A673 (cell line): ENCODE measurements around the gene TBX5. TPM values are rescaled to one million over a fixed set of nuclear protein-coding genes. Genes with fewer than 3 reads are reported as not detected.

ENCODE experiments used
- BruUV-seq: library from RNA; stranded (reverse); fragments of 400-500 nt; replicated peaks from 2 replicates; lab custom pipeline; 2021; lab: Mats Ljungman, UMichigan
- CTCF ChIA-PET: fragments of 300-600 bp; sonication (Branson Sonifier 250); formaldehyde crosslinking; loops from one replicate; lab custom pipeline; 2022; ENCODE audit warnings: antibody characterized with exemption; lab: Charles Lee
- POLR2A ChIA-PET: fragments of 300-600 bp; sonication (Branson Sonifier 250); formaldehyde crosslinking; loops from one replicate; lab custom pipeline; 2022; ENCODE audit warnings: antibody characterized with exemption; ENCODE audit not compliant: low non-redundant PET; lab: Charles Lee
- DNase-seq: peaks from one replicate; pipeline ENCODE4 v3.0.0-alpha.2; 2015; ENCODE audit warnings: low spot score
- H3K27ac ChIP-seq: fragments of 200-600 bp; sonication (generic); 2 replicates; pipeline ENCODE4 v1.5.1; 2016; ENCODE audit warnings: mixed run types, low read depth, mild to moderate bottlenecking, mixed read lengths, antibody characterized with exemption, low read length; ENCODE audit not compliant: poor library complexity, severe bottlenecking
- H3K27me3 ChIP-seq: fragments of 200-600 bp; sonication (generic); replicated peaks from 2 replicates; pipeline ENCODE4 v1.6.1; 2017; ENCODE audit warnings: mixed run types, low read depth, mild to moderate bottlenecking, mixed read lengths, antibody characterized with exemption, low read length; ENCODE audit not compliant: insufficient read depth, poor library complexity
- H3K36me3 ChIP-seq: fragments of 200-600 bp; sonication (generic); 2 replicates; pipeline ENCODE4 v1.6.1; 2016; ENCODE audit warnings: mixed run types, mild to moderate bottlenecking, mixed read lengths, antibody characterized with exemption, low read length; ENCODE audit not compliant: insufficient read depth, poor library complexity, severe bottlenecking
- H3K4me1 ChIP-seq: fragments of 200-600 bp; sonication (generic); 2 replicates; pipeline ENCODE4 v1.6.1; 2017; ENCODE audit warnings: mixed run types, mild to moderate bottlenecking, mixed read lengths, antibody characterized with exemption, low read length; ENCODE audit not compliant: insufficient read depth, poor library complexity, severe bottlenecking
- H3K4me3 ChIP-seq: fragments of 200-600 bp; sonication (generic); 2 replicates; pipeline ENCODE4 v1.5.1; 2016; ENCODE audit warnings: low read depth, mixed run types, mild to moderate bottlenecking, mixed read lengths, low read length; ENCODE audit not compliant: poor library complexity, severe bottlenecking
- H3K9me3 ChIP-seq: fragments of 200-600 bp; sonication (generic); 2 replicates; pipeline ENCODE4 v1.6.1; 2016; ENCODE audit warnings: mixed run types, low read depth, mild to moderate bottlenecking, mixed read lengths, antibody characterized with exemption, low read length; ENCODE audit not compliant: poor library complexity, severe bottlenecking
- CTCF ChIP-seq: fragments of 300-800, 200-600 bp; sonication (generic); conservative IDR thresholded peaks from 2 replicates; pipeline ENCODE4 v1.5.1; 2017; ENCODE audit warnings: low read depth, mild to moderate bottlenecking, antibody characterized with exemption, low read length, moderate library complexity, mixed read lengths
- EZH2 ChIP-seq: fragments of 200-600 bp; sonication (generic); IDR thresholded peaks from 2 replicates; pipeline ENCODE4 v1.6.1; 2017; ENCODE audit warnings: borderline replicate concordance, low read depth, mild to moderate bottlenecking, mixed read lengths, antibody characterized with exemption, low read length; ENCODE audit not compliant: poor library complexity, severe bottlenecking
- intact Hi-C: fragments of 100-400 bp; cut with micrococcal nuclease; formaldehyde crosslinking; loops from one replicate; pipeline ENCODE4 v1.10.0; 2022; ENCODE audit not compliant: unreplicated experiment
- total RNA-seq: library from RNA; stranded (reverse); gene quantifications from 2 replicates; pipeline ENCODE4 v1.2.3, GENCODE V29; 2021

TBX5 gene
- total RNA-seq, 1 experiment from 2014 or later: 2.1 TPM

DNA sequence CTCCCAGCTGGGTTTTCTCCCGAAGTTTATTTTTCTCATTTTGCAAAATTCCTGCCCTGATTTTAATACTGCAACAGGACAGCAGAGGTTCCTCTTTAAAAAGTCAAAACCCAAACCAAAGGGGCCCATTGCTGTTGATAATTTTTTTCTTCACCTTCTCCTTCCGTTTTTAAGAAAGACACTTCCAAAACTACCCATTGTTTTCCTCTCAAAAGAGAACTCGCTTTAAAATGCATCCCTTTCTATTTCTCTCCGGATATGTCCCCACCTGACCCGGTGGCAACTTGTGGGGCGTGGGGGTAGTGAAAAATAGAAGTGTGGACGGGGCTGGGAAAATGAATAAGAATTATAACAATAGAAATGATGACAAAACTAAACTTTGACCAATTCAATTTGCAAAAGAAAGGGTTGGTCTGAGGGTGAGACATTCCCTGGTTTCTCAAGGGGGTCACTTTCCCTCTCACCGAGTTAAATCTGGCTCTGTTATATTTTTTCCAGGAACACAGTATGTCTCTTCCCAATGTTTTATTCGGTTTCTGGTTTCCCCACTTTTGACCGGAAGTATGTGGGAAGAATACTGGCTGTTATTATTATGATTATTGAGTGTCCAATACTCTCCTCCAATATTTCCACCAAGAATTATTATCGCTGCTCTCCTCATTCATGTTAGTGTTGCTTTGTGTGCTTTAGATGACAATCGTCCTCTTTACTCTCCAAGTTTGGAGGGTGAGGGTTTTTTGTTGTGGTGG lies 4.1 kb upstream of the TBX5 start:
- TF ChIP-seq EZH2 (no peak), CTCF (no peak)
- H3K27me3 ChIP-seq: peaks cover 62% of the 10 kb centered on the region
- BruUV-seq: TSS peak; percentile 36
- intact Hi-C loops: no loop called here
- ChIA-PET POLR2A (no interaction called here), CTCF (no interaction called here)
- DNase-seq: no peak
- H3K27ac ChIP-seq: no peak overlapping the region
- H3K36me3 ChIP-seq: no peaks in the 10 kb centered on the region
- no peaks in the 10 kb centered on the region for H3K4me1 ChIP-seq
- H3K9me3 ChIP-seq: no peaks in the 10 kb centered on the region
- H3K4me3 ChIP-seq: peak overlapping the region; percentile 40

- DNase-seq: peak; percentile 41
- H3K27ac ChIP-seq: peak overlapping the region; percentile 42
- H3K27me3 ChIP-seq: peaks cover 71% of the 10 kb centered on the region
- H3K9me3 ChIP-seq: no peaks in the 10 kb centered on the region
- ChIA-PET POLR2A (no interaction called here), CTCF (no interaction called here)
- peak overlapping the region; percentile 40 for H3K4me3 ChIP-seq
- H3K36me3 ChIP-seq: no peaks in the 10 kb centered on the region
- intact Hi-C loops: no loop called here
- TF ChIP-seq CTCF (no peak), EZH2 (no peak)
- H3K4me1 ChIP-seq: no peaks in the 10 kb centered on the region
- BruUV-seq: no TSS peak
These were observed 3.2 kb upstream of the TBX5 start for GRCh38 chr12:114408886-114409851.

- no TSS peak for BruUV-seq
- Histone ChIP-seq H3K9me3 (no peaks in the 10 kb centered on the region), H3K27me3 (peaks cover 76% of the 10 kb centered on the region), H3K4me3 (peak overlapping the region; percentile 40), H3K27ac (peak overlapping the region; percentile 42), H3K36me3 (no peaks in the 10 kb centered on the region), H3K4me1 (no peaks in the 10 kb centered on the region)
- intact Hi-C loops: no loop called here
- ChIA-PET CTCF (no interaction called here), POLR2A (no interaction called here)
- no peak for TF ChIP-seq CTCF
- no peak for TF ChIP-seq EZH2
- no peak for DNase-seq
These were observed 2.5 kb upstream of the TBX5 start for GRCh38 chr12:114408471-114408885.
